Measurements from ENCODE around the gene KRTAP10-12. TPM values are rescaled to one million over a fixed set of nuclear protein-coding genes. Genes with fewer than 3 reads are reported as not detected.

The KRTAP10-12 gene
- total RNA-seq, 4 donors from 2014 or later = not detected

- TF ChIP-seq CTCF (IDR thresholded peaks at IDR 0.05; ENCODE audit: low read depth) = no peak
Measured at GRCh38 chr21:44696572-44696971, 400 bp upstream of the KRTAP10-12 start.

GRCh38 chr21:44697811-44698734, 1.1 kb downstream of the KRTAP10-12 start:
- TF ChIP-seq CTCF (IDR thresholded peaks at IDR 0.05; ENCODE audit: low read depth) = no peak

GRCh38 chr21:44699502-44700001, 2.6 kb downstream of the KRTAP10-12 start:
- no peak for TF ChIP-seq CTCF (IDR thresholded peaks at IDR 0.05; ENCODE audit: low read depth)

- TF ChIP-seq CTCF (IDR thresholded peaks at IDR 0.05; ENCODE audit: low read depth) = no peak
Measured at GRCh38 chr21:44700101-44701022, 3.4 kb downstream of the KRTAP10-12 start.

- no peak for TF ChIP-seq CTCF (IDR thresholded peaks at IDR 0.05; ENCODE audit: low read depth)
Measured at GRCh38 chr21:44701023-44701400, 4.0 kb downstream of the KRTAP10-12 start.

GRCh38 chr21:44701541-44701940, 4.6 kb downstream of the KRTAP10-12 start:
- no peak for TF ChIP-seq CTCF (IDR thresholded peaks at IDR 0.05; ENCODE audit: low read depth)
